NAMALWA (cell line): ENCODE results near the gene SAMD4A.

ENCODE experiments used
- DNase-seq: peaks from one replicate; pipeline ENCODE4 v3.0.0-alpha.2; 2015; ENCODE audit warnings: low spot score

SAMD4A gene

GRCh38 chr14:54706769-54707168 is 139.8 kb downstream of the SAMD4A start:
- DNase-seq, result no peak

- DNase-seq, result no peak
Observed at GRCh38 chr14:54708161-54708560, 141.2 kb downstream of the SAMD4A start.

DNA sequence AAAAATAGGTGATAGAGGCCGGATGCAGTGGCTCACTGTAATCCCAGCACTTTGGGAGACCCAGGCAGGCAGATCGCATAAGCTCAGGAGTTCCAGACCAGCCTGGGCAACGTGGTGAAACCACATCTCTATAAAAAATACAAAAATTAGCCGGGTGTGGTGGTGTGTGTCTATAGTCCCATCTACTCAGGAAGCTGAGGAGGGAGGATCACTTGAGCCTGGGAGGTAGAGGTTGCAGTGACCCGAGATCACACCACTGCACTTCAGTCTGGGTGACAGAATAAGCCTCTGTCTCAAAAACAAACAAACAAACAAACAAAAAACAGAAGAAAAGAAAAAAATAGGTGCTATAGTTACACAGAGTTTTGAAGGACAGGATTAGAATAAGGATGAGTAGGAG is 142.1 kb downstream of the SAMD4A start:
- DNase-seq, result no peak

- DNase-seq, result no peak
Observed at GRCh38 chr14:54709444-54709843, 142.5 kb downstream of the SAMD4A start.

DNA sequence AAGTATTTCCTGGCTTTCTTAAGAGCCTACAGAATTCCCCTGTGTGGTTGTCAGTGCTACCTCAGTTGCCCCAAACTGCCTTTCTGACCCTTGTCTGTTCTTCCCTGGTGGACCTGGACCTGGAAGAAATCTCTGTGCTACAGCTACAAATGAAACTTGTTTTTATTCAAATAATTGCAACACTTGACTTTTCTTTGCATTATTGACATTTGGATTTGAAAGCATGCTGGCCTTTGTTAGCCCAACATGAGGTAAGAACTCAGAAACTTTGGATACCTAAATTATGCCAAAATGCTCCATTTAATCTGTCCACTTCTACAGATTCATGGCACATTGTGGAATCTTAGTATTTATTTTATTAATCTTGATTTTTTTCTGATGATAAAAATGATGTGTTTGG is 142.9 kb downstream of the SAMD4A start:
- DNase-seq, result no peak

DNA sequence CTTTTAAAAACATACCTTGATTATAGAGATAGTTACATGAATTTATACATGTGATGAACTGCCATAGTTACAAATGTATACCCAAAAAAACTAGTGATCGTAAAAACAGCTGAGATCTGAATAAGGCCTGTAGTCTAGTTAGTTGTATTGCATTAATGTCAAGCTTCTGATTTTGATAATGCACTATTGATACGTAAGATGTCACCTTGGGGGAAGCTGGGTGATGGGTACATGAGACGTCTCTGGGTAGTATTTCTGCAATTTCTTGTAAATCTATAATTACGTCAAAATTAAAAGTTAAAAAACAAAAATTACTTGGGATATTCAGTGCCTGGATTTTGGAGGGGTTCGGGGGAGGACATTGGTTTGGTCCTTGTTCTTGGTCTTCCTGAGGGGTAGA is 144.4 kb downstream of the SAMD4A start:
- no peak for DNase-seq

DNA sequence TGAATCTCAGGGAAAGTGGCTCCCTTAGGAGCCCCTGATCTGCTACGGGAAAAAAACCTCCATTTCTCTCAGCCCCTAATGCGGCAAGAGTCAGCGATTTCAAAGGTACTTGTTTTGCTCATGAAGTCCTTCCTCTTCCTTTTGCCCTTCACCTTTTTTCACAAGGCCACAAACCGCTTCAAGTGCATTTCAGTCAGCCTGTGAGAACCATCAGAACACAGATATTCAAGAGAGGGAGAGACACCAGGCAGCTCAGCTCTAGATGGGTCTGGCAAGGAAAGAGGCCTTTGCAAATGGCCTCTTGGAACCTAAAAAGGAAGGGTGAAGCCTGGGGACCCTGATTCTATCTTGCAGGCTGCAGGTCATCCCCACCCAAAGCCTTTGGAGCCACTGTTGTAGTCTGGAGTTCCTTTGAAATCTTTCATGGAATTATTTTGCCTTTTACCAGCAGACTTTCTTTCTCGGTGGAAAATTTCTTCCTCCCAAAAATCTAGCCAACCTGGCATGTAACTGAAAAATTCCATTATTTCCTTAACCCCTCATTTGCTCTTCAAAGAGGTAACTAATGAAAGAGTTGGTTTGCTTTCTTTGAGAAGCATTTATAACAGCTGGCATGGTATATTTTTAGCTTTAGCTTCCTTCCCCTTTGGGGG is 145.0 kb downstream of the SAMD4A start:
- peak; percentile 37 for DNase-seq

DNA sequence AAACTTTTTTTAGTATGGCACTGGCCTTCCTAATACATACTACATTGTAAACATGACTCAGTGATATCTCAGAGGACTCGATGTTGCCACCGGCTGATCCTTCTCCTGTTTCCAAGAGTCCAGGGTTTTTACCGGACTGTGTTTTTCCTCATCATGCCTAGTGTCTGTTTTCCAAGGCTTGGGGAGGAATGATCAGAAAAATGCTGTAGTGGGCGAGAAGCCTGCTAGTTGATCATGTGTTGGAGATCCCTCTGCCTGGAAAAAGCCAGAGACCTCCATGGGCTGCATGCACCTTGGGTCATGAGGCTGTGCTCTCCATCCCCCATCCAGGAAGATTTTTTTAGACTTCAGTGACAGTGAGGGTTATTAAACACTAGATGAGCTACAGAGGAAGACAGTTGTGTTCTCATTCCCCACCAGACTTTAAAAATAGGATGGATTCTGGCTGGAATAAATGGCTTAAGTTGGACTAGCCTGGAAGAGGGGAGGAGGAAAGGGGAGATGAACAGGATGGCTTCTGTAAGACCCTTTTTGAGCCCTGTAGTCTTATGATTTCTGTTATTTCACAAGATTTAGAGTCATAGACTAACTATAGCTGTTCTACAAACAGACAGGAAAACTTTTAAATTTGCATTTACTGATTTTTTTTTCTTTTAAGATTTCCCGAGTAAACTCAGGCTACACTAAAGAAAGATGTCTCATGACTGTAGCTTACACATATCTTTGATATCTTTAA is 145.7 kb downstream of the SAMD4A start:
- peak; percentile 0 for DNase-seq

DNA sequence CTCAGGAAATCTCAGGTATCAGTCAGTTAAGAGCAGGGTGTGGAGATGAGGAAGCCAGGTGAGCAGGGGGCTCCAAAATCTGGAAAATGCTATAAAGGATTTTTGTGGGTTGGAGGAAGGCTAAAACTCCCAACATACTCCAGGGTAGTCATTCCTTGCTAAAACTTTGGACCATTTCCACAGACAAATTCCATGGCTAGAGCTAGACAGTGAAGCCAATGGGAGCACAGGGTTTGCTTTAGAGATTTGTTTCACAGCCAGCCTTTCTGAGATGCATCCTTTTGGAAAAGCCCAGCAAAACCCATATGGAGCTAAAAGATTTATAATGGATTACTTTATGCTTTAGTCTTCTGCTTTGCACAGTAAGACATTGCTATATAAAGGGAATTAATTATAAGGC is 146.5 kb downstream of the SAMD4A start:
- no peak for DNase-seq

DNA sequence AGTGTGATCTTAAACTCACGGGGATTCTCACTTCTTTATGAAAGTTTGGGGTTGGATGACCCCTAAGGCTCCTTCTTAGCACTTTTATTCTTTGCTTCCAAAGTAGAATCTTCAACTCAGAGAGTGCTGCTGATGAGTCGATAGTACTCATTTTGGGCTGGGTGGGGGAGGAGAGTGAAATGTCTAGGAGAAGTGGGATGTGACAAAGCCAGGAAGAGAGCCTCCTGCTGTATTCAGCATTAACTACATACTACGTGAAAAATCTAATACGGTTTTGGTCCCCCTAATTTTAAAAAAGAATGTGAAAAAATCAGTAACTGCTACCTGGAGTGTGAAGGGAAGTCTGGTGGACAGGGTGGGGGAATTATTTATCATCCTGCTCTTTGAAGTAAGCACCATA is 148.3 kb downstream of the SAMD4A start:
- DNase-seq, result no peak

- DNase-seq, result no peak
Observed at GRCh38 chr14:54715811-54716210, 148.9 kb downstream of the SAMD4A start.

GRCh38 chr14:54716862-54717261 is 149.9 kb downstream of the SAMD4A start:
- no peak for DNase-seq

- DNase-seq, result no peak
Observed at GRCh38 chr14:54718046-54718445, 151.1 kb downstream of the SAMD4A start.

- DNase-seq, result no peak
Observed at GRCh38 chr14:54719406-54719805, 152.5 kb downstream of the SAMD4A start.

DNA sequence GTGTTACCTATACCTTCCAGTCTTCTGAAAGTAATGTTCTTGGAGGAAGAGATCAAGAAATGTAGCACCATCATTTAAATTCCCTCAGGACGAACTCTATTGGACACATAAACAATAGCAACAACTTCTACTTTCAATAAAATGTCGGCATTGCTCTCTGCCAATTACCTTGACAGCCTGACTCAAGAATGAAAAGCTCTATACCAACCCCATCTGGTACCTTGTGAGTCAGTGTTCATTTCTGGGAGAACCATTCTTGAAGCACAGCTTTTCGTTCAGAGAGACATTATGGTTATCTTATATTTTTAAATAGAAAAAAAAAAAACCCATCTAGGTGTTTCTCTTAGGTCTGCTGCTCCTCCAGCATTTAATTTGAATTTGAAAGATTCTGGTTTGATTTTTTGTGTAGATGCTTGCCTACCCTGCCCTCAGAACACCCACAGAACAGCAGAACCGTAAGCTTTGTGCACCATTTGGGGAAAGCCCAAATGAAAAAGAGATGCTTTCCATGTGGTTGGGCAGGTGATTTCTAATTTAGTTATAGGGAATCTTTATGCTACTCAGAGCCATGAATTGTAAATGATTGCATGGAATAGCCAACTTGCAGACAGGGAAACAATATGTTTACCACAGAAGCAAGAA is 156.0 kb downstream of the SAMD4A start:
- DNase-seq, result peak; percentile 62

DNA sequence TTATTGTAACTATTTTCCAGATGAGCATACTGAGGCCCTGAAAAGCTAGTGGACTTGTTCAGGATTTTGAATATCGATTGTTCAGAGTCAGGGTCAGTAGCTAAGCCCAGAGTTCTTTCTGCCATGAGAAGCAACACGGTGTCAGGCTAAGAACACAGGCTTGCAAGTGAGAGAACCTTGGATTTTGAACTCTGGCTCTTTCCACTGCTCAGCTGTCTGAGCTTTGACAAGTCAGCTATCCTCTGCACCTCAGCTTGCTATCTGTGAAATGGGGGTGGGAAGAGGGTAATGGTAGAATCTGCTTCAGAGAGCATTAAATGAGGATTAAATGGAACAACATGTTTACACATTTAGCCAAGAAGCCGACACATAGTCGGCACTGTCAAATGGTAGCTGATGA is 157.2 kb downstream of the SAMD4A start:
- no peak for DNase-seq

DNA sequence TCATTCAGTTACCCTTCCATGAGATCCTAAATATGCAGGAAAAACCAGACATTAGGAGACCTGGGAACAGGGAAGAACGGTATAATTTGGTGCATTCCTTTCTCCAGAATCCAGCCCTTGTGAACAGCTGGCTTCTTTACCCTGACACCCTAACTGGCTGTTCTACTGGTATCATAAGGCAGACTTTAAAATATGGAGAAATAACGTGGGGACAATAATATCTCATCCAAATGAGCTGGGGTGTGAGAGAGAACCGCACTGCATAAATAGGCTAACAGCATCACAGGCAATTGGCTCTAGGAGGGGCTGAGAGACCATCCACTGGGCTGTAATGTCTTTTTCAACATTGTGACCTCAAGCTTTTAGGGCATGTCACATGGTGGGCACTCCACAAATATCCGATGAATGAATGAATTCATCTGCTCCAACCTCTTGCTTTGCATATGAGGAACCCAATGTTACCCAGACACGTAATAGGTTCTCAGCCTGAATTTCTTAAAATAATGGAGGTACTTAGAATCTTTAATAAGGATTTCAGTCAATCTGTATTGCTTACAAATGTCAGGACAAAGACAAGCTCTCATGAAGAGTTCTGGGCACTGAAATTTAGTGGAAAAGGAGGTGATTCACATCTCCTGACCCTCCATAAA is 157.9 kb downstream of the SAMD4A start:
- DNase-seq, result no peak

- no peak for DNase-seq
Observed at GRCh38 chr14:54725998-54726397, 159.1 kb downstream of the SAMD4A start.

DNA sequence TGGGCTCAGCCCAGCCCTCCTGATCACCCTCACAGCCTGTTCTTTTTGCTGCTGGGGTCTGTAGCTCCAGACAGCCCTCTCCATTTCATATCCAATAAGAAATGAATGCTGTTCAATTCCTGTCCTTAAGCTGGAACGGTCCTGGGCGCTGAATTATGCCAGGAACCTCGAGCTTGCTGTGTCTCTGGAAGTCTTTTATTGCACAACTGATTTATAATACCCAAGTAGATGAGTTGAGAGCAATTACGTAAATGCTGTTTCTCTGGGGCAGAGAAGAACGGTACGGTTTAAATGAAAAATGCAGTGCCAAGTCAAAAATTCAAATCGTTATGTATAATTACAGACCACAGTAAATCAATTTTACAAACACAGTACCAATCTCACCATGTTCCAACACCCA is 161.0 kb downstream of the SAMD4A start:
- DNase-seq, result no peak

- no peak for DNase-seq
Observed at GRCh38 chr14:54728700-54729527, 162.0 kb downstream of the SAMD4A start.

- DNase-seq, result peak; percentile 73
Observed at GRCh38 chr14:54730156-54730961, 163.4 kb downstream of the SAMD4A start.
